Regular cardiac myocyte (primary cell): ENCODE data around the gene IL3RA. TPM values are rescaled to one million over a fixed set of nuclear protein-coding genes. Genes with fewer than 3 reads are reported as not detected.

Source experiments
- total RNA-seq: library from RNA; depleted of rRNA; stranded (reverse); fragments of >200 nt; gene quantifications from 2 replicates; pipeline ENCODE4 v1.2.3, GENCODE V29; 2014

Gene IL3RA
- 0.19 TPM in 1 of 2 replicates, not detected in the other for total RNA-seq

DNA sequence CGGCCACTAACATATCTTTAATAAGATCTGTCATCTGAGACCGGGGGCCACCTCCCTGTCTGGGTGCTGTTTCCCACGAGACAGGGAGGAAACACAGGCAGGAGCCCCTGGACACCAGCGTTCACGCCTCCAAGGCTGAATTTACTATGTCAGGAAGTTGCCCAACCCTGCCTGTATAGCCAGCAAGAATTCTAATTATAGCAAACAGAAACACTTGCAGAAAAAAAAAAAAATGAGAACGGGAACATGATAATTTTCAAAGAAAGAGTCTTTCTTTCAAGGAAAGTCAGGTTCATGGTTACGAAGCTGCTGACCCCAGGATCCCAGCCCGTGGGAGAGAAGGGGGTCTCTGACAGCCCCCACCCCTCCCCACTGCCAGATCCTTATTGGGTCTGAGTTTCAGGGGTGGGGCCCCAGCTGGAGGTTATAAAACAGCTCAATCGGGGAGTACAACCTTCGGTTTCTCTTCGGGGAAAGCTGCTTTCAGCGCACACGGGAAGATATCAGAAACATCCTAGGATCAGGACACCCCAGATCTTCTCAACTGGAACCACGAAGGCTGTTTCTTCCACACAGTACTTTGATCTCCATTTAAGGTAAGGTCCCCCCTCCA is at the start of gene IL3RA:
Gene IL3RA, plus strand, starts transcription at position 455 of the 613 bp plus-strand sequence. CDS start 4,981 bp downstream, outside the sequence.

GRCh38 chrX:1391707-1392375 is 55.3 kb downstream of the IL3RA start, which contains the start of gene SLC25A6:
Gene SLC25A6 (minus strand): TSS chrX:1392113. CDS start chrX:1392009, 104 bp downstream.

Other genes with a start within 250 kb of the IL3RA start
- not detected in 2 replicates for gene CRLF2, start 124.1 kb upstream of the IL3RA start, total RNA-seq
- gene CSF2RA, start 68.0 kb upstream of the IL3RA start, total RNA-seq: not detected in 2 replicates
- gene SLC25A6, start 55.3 kb downstream of the IL3RA start, total RNA-seq: 111 and 188 TPM in 2 replicates
- 6.8 and 26.5 TPM in 2 replicates for gene ASMTL, start 116.1 kb downstream of the IL3RA start, total RNA-seq
- gene P2RY8, start 200.4 kb downstream of the IL3RA start, total RNA-seq: not detected in 2 replicates